Osteoblast (primary cell): ENCODE data around the gene ZIM2. TPM values are rescaled to one million over a fixed set of nuclear protein-coding genes. Genes with fewer than 3 reads are reported as not detected.
"Not testable (repeated sequence)": the region's sequence is repeated elsewhere in the genome, so short reads cannot be mapped to it uniquely, and the experiment has no call there.

ENCODE experiments used
- DNase-seq: peaks from one replicate; pipeline ENCODE4 v3.0.0; 2011; ENCODE audit warnings: low spot score, mixed read lengths; ENCODE audit not compliant: insufficient read length; ENCODE audit errors: missing footprints
- H2AFZ ChIP-seq: 2 replicates; pipeline ENCODE4 v1.6.0; 2011; ENCODE audit warnings: mild to moderate bottlenecking, low read length
- H3K27ac ChIP-seq: 2 replicates; pipeline ENCODE4 v1.5.1; 2011; ENCODE audit warnings: mild to moderate bottlenecking, low read depth, low read length, moderate library complexity
- H3K27me3 ChIP-seq: 2 replicates; pipeline ENCODE4 v1.6.0; 2012; ENCODE audit warnings: mild to moderate bottlenecking, control low read depth, inconsistent platforms, low read length, moderate library complexity; ENCODE audit not compliant: insufficient read depth
- H3K36me3 ChIP-seq: 2 replicates; pipeline ENCODE4 v1.5.1; 2011; ENCODE audit warnings: mild to moderate bottlenecking, low read length, control low read depth, moderate library complexity; ENCODE audit not compliant: insufficient read depth
- H3K4me1 ChIP-seq: 2 replicates; pipeline ENCODE4 v1.5.1; 2011; ENCODE audit warnings: mild to moderate bottlenecking, low read length, control low read depth, moderate library complexity; ENCODE audit not compliant: insufficient read depth
- H3K4me2 ChIP-seq: 2 replicates; pipeline ENCODE4 v1.6.0; 2011; ENCODE audit warnings: mild to moderate bottlenecking, low read length; ENCODE audit not compliant: insufficient read depth
- H3K4me3 ChIP-seq: fragments of 200-600 bp; sonication (generic); 3 replicates; pipeline ENCODE4 v1.5.1; 2012; ENCODE audit warnings: mild to moderate bottlenecking, low read length, inconsistent platforms; ENCODE audit not compliant: insufficient read depth
- H3K79me2 ChIP-seq: 2 replicates; pipeline ENCODE4 v1.6.0; 2012; ENCODE audit warnings: mild to moderate bottlenecking, low read length, control low read depth, inconsistent platforms; ENCODE audit not compliant: insufficient read depth
- H3K9me3 ChIP-seq: 2 replicates; pipeline ENCODE4 v1.5.1; 2011; ENCODE audit warnings: low read depth, low read length, control low read depth
- H4K20me1 ChIP-seq: 2 replicates; pipeline ENCODE4 v1.6.0; 2012; ENCODE audit warnings: mild to moderate bottlenecking, low read length, control low read depth; ENCODE audit not compliant: insufficient read depth
- CTCF ChIP-seq: IDR thresholded peaks from 2 replicates; pipeline ENCODE4 v1.5.1; 2011; ENCODE audit warnings: mild to moderate bottlenecking, low read depth, low read length, moderate library complexity; ENCODE audit errors: extremely low read depth
- total RNA-seq: library from RNA; depleted of rRNA; stranded (reverse); fragments of >200 nt; gene quantifications from 2 replicates; pipeline ENCODE4 v1.2.3, GENCODE V29; 2012

Gene ZIM2
- total RNA-seq, 1 donor = not detected

GRCh38 chr19:56856822-56857221 is 16.3 kb upstream of the ZIM2 start:
- no peak overlapping the region for H3K27ac ChIP-seq
- H3K27me3 ChIP-seq = no peaks in the 10 kb centered on the region
- H3K79me2 ChIP-seq = no peaks in the 10 kb centered on the region
- H3K4me2 ChIP-seq = no peak overlapping the region
- no peak overlapping the region for H3K4me3 ChIP-seq
- H4K20me1 ChIP-seq = no peaks in the 10 kb centered on the region
- no peaks in the 10 kb centered on the region for H3K36me3 ChIP-seq
- no peaks in the 10 kb centered on the region for H3K9me3 ChIP-seq
- no peak for DNase-seq
- no peak for TF ChIP-seq CTCF
- H3K4me1 ChIP-seq = no peaks in the 10 kb centered on the region
- no peak overlapping the region for H2AFZ ChIP-seq

GRCh38 chr19:56852361-56852760 is 11.8 kb upstream of the ZIM2 start:
- H2AFZ ChIP-seq, H3K27ac ChIP-seq, H3K4me3 ChIP-seq, DNase-seq, H4K20me1 ChIP-seq, H3K79me2 ChIP-seq, H3K36me3 ChIP-seq, H3K9me3 ChIP-seq, H3K4me2 ChIP-seq, H3K4me1 ChIP-seq, H3K27me3 ChIP-seq: not testable (repeated sequence)

- H2AFZ ChIP-seq = no peak overlapping the region
- TF ChIP-seq CTCF = no peak
- H3K4me3 ChIP-seq = no peak overlapping the region
- no peaks in the 10 kb centered on the region for H3K9me3 ChIP-seq
- no peaks in the 10 kb centered on the region for H4K20me1 ChIP-seq
- no peaks in the 10 kb centered on the region for H3K27me3 ChIP-seq
- no peak overlapping the region for H3K27ac ChIP-seq
- no peaks in the 10 kb centered on the region for H3K79me2 ChIP-seq
- no peaks in the 10 kb centered on the region for H3K36me3 ChIP-seq
- DNase-seq = no peak
- no peak overlapping the region for H3K4me2 ChIP-seq
- H3K4me1 ChIP-seq = no peaks in the 10 kb centered on the region
Observed at GRCh38 chr19:56848166-56848565, 7.6 kb upstream of the ZIM2 start.

- Histone ChIP-seq H4K20me1 (no peaks in the 10 kb centered on the region), H3K27ac (no peak overlapping the region), H3K9me3 (no peaks in the 10 kb centered on the region), H3K79me2 (no peaks in the 10 kb centered on the region), H2AFZ (no peak overlapping the region), H3K4me1 (no peaks in the 10 kb centered on the region), H3K36me3 (no peaks in the 10 kb centered on the region), H3K4me2 (no peak overlapping the region), H3K4me3 (no peak overlapping the region), H3K27me3 (no peaks in the 10 kb centered on the region)
- no peak for DNase-seq
- no peak for TF ChIP-seq CTCF
Observed at GRCh38 chr19:56842412-56842811, 1.9 kb upstream of the ZIM2 start.

GRCh38 chr19:56841193-56841543 is 642 bp upstream of the ZIM2 start:
- no peaks in the 10 kb centered on the region for H4K20me1 ChIP-seq
- no peak overlapping the region for H3K27ac ChIP-seq
- no peaks in the 10 kb centered on the region for H3K79me2 ChIP-seq
- no peaks in the 10 kb centered on the region for H3K36me3 ChIP-seq
- no peaks in the 10 kb centered on the region for H3K9me3 ChIP-seq
- H3K4me3 ChIP-seq = no peak overlapping the region
- H3K27me3 ChIP-seq = no peaks in the 10 kb centered on the region
- no peak for DNase-seq
- no peak overlapping the region for H3K4me2 ChIP-seq
- no peak overlapping the region for H2AFZ ChIP-seq
- no peaks in the 10 kb centered on the region for H3K4me1 ChIP-seq
- no peak for TF ChIP-seq CTCF
